HT-29 (cell line): ENCODE measurements around the gene EGLN1. TPM values are rescaled to one million over a fixed set of nuclear protein-coding genes. Genes with fewer than 3 reads are reported as not detected.
A peak's percentile ranks its signal among the peaks of the same experiment; 100 is the strongest.

Source experiments
- DNase-seq: peaks from one replicate; pipeline ENCODE4 v3.0.0-alpha.2; 2015; ENCODE audit warnings: low spot score
- total RNA-seq: library from RNA; depleted of rRNA; stranded (reverse); fragments of >200 nt; shearing (Covaris generic); gene quantifications from 2 replicates; pipeline ENCODE4 v1.2.3, GENCODE V29; 2014

The EGLN1 gene
- total RNA-seq, 1 experiment from 2014 or later = 21.1 TPM

- DNase-seq = no peak
Measured at GRCh38 chr1:231421546-231421970, 529 bp downstream of the EGLN1 start.

- DNase-seq = peak; percentile 61
Measured at GRCh38 chr1:231420959-231421545, 1.0 kb downstream of the EGLN1 start.

GRCh38 chr1:231420299-231420958, 1.7 kb downstream of the EGLN1 start:
- peak; percentile 53 for DNase-seq

- peak; percentile 33 for DNase-seq
Measured at GRCh38 chr1:231419738-231420298, 2.3 kb downstream of the EGLN1 start.

GRCh38 chr1:231419147-231419546, 2.9 kb downstream of the EGLN1 start:
- peak; percentile 28 for DNase-seq

GRCh38 chr1:231418741-231419107, 3.4 kb downstream of the EGLN1 start:
- no peak for DNase-seq

- no peak for DNase-seq
Measured at GRCh38 chr1:231418101-231418740, 3.9 kb downstream of the EGLN1 start.

GRCh38 chr1:231417513-231417912, 4.6 kb downstream of the EGLN1 start:
- DNase-seq = no peak

- DNase-seq = no peak
Measured at GRCh38 chr1:231416901-231417300, 5.2 kb downstream of the EGLN1 start.

GRCh38 chr1:231415018-231415583, 7.0 kb downstream of the EGLN1 start:
- no peak for DNase-seq

GRCh38 chr1:231414260-231415016, 7.6 kb downstream of the EGLN1 start:
- DNase-seq = no peak

- DNase-seq = no peak
Measured at GRCh38 chr1:231413749-231414082, 8.4 kb downstream of the EGLN1 start.

- DNase-seq = no peak
Measured at GRCh38 chr1:231411036-231411531, 11.0 kb downstream of the EGLN1 start.

GRCh38 chr1:231410036-231410612, 12.0 kb downstream of the EGLN1 start:
- DNase-seq = no peak

- DNase-seq = no peak
Measured at GRCh38 chr1:231408528-231409094, 13.5 kb downstream of the EGLN1 start.

GRCh38 chr1:231407547-231408396, 14.3 kb downstream of the EGLN1 start:
- peak; percentile 77 for DNase-seq

- no peak for DNase-seq
Measured at GRCh38 chr1:231407049-231407448, 15.0 kb downstream of the EGLN1 start.

GRCh38 chr1:231404318-231404717, 17.8 kb downstream of the EGLN1 start:
- no peak for DNase-seq

- no peak for DNase-seq
Measured at GRCh38 chr1:231401478-231401877, 20.6 kb downstream of the EGLN1 start.
